HG02973 (cell line): ENCODE data around the gene ZCCHC2.

Source experiments
- ATAC-seq: cut with Tn5 transposase; IDR thresholded peaks from one replicate; pipeline ENCODE4 v1.9.1; 2021; ENCODE audit warnings: moderate library complexity; ENCODE audit not compliant: unreplicated experiment

Gene ZCCHC2

DNA sequence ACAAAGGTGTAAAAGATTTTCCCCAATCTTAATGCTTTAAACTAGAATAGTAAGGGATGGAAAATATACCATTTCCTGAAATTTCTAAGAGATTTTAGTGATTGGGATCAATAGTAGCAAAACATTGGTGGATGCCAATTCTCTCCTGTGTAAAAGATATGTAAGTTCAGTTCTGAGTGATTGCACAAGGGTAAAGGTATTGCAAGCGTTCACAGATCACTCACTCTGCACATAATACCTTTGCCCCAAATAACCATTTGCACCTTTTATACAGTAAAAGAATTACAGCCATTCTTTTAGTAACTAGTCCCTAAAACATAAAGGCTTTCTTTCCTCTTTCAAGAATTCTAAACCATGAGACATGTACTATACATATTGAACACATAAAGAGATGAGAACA lies 13.0 kb upstream of the ZCCHC2 start:
- ATAC-seq: no peak

DNA sequence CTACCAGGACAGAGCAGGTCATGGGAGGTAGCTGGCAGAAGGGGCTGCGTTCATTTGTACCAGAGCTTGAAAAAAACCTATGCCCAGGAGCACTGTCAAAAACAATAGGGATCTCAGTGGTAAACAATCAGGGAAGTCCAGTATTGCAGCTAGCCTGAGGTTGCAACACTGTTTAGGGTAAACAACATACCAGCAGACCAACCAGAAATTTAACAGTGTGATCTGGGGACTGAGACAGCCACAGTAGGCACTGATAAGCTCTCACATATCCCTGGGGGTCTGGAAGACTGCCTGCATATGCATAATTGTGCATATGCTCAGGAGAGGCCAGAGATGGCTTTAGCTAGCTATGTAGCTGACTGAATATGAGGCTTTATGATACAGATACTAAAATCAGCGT lies 12.0 kb upstream of the ZCCHC2 start:
- no peak for ATAC-seq

DNA sequence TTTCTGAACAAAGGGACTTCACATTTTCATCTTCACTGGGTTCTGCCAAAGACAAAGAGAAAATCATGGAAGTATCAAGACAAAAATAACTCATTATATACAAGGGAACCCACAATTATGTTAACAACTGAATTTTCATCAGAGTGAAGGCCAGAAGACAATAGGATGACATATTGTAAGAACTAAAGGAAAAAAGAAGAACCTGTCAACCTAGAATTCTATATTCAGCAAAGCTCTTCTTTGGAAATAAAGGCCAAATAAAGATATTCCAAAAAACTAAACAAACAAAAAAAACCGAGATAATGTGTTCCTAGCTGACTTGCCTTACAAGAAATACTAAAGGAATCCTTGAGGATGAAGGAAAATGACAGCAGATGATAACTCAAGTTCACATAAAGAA lies 10.3 kb upstream of the ZCCHC2 start:
- ATAC-seq: no peak

DNA sequence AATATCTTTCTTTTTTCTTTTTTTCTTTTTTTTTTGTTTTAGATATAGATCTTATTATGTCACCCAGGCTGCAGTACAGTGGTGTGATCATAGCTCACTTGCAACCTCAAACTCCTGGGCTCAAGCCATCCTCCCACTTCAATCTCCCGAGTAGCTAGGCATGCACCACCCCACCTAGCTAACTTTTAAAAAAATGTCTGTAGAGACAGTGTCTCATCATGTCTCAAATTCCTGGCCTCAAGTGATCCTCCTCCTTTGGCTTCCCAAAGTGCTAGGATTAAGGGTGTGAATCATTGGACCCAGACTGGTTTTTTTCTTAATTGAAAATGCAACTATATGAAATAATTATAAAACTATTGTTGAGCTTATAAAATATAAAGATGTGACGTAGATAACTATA lies 9.8 kb upstream of the ZCCHC2 start:
- no peak for ATAC-seq

DNA sequence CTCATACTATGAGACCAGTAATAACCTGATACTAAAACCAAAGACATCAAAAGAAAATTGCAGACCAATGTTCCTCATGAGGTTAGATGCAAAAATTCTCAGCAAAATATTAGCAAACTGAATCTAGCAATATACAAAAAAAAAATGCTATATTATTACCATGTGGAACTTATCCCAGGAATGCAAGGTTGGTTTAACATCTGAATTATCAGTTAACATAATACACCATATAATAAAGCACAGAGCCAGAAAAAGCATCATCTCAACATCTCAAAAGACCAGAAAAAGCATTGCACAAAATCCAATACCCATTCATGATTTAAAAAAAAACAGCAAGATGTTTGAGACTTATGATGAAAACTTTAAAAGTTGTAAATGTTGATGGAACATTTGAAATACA lies 8.3 kb upstream of the ZCCHC2 start:
- no peak for ATAC-seq

DNA sequence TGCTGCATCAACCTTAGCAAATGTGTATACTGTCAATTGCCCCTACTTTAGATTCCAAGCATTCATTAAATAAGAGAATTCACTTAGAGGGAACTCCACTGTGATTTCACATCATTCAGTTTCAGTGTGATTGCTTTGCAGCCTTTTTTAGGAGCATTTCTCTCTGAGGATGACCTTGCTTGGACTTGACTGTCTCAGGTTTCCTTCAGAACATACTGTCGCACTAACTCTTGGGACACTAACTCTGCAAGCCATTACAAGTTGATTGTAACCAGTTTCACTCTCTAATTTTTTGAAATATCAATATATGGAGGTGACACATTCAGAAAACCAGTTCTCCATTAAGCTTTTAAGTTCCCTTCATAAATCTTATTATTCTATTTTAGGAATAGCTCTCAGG lies 6.6 kb upstream of the ZCCHC2 start:
- no peak for ATAC-seq

DNA sequence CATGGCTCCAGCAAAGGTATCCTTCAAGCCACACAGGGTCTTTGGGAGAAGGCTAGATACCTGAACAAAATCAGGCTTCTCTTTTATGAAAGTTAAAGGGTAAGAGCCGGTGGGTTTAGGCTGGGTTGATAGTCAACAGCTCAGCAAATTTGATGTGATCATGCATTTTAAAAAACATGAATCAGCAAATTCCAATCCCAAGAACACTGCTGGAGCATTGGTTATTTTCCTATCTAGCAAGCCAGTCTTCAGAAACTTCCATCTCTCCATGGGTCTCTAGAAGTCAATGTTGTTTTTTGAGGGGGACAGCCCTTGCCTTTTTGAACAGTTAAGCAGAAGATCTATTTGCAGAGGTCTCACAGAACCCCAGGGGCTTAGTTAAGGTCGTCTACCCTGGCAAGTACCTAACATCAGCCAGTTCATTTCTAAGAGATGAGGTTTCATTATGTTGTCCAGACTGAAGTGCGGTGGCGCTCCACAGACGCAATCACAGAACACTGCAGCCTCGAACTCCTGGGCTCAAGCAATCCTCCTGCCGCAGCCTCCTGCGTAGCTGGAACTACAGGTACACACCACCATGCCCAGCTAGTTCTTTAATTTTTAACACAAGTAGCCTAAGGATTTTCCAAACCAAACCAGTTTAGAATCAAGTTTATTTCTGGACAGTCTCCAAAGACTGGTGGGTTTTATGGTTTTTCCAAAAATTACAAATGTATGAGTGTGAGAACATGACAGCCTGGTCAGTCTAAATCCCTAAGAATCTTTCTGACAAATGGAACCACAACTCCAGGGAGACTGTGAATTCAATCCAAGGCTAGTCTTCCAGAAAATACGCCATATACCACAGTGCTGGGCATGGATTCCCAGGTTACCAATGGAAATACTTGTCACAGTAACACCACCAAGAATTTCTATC lies 4.1 kb upstream of the ZCCHC2 start:
- ATAC-seq: no peak

DNA sequence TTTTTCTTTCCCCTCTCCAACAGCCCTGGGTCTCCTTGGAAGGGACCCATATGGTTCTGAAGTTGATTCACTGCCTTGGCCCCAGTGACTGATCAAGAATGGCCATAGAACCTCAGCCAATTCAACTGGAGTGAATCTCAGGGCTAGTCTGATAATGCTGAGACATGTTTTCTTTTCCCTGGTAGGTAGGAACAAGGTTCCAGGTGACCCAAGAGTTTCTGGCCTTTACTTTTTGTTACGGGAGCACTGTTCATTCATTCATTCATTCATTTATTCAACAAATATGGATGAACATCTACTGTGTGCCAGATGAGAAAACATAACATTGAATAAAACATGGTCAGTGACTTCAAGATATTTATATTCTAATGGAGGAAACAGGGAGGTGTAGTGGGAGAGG lies 3.1 kb upstream of the ZCCHC2 start:
- ATAC-seq: no peak

DNA sequence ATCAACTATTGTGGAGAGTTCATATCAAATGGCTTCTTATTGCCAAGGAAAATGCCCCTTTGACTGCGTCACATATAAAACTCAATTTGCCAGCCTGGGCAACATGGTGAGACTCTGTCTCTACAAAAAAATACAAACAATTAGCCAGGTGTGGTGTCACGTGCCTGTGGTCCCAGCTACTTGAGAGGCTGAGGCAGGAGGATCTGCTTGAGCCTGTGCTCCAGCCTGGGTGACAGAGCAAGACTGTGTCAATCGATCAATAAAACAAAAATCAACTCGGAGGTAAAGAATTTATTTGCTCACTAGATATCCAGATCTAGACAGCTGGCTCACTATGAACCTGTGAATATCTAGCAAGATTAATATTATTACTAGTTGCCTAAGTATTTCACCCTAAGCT lies 1.7 kb upstream of the ZCCHC2 start:
- no peak for ATAC-seq

DNA sequence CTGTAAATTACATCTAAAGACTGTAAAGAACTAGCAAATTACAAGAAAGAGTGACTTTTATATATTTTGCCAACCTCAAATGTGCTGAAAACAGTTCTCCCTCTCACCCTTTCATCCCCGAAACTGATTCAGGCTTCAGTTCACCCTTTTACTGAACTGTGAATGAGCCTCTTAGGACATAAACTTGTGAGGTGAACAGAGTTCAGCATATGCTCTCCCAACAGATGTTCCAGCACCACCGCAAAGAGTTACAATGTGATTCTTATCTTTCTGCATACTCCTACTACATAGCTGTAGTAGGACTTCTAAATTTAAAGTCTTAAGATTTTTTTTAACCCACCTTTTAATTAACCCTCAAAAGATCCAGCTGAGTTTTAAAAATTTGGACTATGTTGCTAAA lies 1.2 kb upstream of the ZCCHC2 start:
- no peak for ATAC-seq

DNA sequence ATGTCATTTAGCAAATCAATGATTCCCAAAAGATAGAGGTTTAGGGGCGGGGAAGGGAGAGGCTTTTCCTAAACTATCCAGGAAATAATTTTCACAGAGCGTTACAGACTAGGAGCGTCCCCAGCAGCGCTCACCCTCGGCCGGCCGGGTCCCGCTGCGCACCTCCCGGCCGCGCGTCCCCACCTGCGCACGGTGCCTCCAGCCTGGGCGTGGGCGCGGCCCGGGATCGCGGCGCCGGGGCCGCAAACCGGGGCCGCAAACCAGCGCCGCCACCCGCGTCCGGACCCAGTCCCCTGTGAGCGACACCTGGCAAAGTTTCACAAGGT lies 684 bp upstream of the ZCCHC2 start:
- ATAC-seq: peak; percentile 6

DNA sequence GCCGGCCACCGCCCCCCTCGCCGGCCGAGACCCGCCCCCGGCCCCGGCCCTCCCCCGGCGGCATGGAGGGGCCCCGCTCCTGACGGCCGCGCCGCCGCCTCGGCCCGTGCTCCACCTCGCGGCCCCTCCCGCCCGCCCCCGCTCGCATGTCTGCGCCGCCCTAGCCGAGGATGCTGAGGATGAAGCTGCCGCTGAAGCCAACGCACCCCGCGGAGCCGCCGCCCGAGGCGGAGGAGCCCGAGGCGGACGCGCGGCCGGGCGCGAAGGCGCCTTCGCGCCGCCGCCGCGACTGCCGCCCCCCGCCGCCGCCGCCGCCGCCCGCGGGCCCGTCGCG lies 397 bp downstream of the ZCCHC2 start:
- no peak for ATAC-seq

DNA sequence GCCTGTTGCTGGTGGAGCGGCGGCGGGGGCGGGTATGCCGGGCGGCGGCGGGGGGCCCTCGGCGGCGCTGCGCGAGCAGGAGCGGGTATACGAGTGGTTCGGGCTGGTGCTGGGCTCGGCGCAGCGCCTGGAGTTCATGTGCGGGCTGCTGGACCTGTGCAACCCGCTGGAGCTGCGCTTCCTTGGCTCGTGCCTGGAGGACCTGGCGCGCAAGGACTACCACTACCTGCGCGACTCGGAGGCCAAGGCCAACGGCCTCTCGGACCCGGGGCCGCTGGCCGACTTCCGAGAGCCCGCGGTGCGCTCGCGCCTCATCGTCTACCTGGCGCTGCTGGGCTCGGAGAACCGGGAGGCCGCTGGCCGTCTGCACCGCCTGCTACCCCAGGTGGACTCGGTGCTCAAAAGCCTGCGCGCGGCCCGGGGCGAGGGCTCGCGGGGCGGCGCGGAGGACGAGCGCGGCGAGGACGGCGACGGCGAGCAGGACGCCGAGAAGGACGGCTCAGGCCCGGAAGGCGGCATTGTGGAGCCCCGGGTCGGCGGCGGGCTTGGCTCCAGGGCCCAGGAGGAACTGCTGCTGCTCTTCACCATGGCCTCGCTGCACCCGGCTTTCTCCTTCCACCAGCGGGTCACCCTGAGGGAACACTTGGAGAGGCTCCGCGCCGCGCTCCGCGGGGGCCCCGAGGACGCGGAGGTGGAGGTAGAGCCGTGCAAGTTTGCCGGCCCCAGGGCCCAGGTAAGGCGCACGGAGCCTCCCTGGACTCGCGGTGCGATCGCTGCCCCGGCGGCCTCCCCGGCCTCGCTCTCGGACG lies 1.0 kb downstream of the ZCCHC2 start:
- ATAC-seq: no peak

DNA sequence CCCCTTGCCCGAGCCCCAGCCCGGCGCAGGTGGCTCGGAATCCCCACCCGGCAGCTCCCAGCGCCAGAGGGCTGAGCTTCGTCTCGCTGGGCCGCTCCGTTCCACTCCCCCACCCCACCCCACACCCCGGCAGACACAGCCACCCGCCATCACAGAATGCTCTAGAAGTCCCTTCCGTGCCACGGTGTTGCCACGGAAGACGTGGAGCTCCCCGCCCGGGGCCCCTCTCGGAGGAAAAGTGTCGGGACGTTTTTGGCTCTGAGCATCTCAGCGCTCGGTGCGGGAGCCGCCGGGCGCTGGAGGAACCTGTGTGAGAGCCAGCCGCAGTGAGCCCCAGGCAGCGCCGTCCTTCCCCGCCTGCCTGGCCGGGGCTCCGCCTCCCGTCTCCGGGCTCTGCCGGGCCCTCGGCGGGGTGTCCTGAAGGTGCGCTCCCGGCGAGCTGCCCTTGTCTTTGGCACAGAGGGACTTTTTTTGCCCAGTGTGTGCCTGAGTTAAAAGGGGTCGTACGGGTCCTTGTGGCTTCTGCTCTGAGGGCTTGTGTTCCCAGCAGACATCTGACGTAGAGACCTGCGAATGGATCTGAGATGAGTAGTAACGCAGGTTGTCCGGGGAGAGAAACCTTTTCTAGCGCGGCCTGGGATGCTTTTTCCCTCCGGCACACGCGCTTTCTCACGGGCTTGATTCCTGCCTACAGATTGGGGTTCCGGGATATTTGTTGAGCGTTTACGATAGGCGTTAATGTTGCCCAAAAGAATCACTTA lies 1.8 kb downstream of the ZCCHC2 start:
- no peak for ATAC-seq

DNA sequence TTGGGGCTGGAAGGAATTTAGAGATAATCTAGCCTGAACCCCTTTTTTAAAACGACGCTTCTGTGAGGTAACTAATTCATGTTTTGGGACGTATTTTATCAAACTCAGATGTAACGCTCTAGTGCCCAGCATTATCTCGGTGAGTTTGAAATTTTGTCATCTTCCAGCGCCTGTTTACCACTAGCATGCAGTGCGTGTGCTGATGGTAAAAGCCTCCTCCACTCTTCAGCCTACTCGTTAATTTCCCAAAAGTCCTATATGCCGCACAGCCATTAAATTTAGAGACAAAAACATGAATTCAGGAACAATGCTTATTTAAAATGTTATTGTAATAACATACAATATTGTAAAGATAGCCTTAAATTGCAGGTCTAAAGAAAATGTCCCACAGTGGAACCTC lies 2.8 kb downstream of the ZCCHC2 start:
- ATAC-seq: no peak

DNA sequence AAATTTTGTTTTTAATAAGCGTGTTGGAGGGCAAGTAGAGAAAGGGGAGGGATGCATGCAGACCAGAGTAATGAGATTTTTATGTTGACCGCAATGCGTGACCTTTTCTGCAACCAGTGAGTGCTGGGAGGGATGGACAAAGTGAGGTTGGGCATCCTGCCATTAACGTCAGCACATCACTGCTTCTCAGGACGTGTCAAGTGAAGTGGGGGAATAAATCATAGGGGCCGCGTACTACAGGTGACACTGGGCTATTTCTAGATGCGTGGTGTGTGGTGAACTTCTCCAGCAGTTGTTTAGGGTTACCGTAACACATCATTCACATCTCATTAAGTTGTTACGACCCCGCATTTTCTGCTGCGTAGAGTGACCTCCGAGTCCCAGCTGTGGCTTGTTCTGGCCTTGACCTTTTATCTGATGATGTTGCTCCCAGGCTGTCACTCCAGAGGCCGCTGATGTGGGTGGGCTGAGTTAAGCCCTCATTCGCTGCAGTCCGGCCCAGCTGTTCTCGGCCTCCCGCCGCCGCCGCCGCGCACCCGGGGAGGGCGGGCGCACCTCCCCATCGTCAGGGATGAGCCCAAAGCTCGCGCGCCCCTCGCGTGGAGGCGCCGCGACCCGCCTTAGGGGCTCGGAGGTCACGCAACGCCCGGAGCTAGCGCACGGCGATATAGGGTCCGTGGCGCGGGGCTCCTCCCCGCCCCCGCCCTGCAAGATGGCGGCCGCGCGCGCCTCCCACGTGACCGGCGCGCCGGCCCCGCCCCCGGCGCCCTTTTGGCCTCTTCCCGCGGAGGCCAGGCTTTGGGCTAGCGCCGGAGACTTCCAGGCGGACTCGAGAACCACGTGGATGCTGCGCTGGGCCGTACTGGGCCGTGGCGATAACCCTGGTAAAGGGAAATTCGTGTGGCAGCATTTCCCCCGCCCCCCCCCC lies 3.5 kb downstream of the ZCCHC2 start:
- peak; percentile 11 for ATAC-seq

DNA sequence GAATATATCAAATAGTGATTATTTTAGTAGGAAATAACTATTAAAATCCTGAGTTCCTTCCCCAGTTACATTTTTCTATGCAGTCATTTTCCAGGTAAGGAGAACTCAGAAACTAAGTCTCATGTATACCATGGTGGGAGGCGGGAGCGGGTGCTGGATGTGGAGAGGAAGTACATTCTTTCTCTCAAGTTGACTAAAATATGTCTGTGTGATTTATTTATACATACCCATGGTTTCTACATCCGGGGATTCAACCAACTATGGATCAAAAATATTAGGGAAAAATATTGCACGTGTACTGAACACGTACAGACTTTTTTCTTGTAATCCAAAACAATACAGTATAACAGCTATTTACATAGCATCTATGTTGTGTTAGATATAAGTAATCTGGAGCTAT lies 6.8 kb downstream of the ZCCHC2 start:
- ATAC-seq: no peak

DNA sequence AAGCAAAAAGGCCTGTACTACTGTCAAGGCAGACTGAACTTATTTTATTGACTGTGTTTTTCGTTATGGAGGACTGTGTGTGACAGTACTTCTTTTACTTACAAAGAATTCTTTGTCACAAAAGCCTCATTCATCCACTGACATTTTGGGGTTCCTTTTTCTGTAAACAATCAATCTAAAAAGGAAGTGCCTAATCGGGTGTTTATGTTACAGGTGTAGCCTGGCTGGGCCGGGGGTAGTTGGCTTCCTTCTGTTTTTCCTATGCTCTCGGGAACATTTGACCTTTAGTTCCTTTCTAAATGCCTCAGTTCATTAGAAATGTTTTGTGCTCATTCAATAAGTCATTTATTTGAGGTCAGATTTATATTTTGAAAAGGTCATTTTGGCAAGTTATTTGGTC lies 8.3 kb downstream of the ZCCHC2 start:
- no peak for ATAC-seq

DNA sequence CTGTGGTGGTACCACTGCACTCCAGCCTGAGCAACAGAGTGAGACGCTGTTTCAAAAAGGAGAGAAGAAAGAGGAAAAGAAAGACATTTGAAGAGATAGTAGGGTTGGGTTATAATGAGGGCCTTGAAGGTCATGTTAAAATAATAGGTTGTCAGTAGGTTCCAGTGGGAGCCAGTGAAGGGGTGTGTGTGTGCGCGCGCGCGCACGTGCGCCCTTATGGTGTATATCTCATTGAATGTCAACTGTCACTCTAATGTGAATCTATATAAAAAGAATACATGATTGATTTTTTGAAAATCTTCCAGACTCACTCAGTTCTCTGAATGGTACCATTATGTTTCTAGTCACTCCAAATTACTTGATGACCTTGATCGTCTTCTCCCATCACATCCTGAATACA lies 9.1 kb downstream of the ZCCHC2 start:
- no peak for ATAC-seq

DNA sequence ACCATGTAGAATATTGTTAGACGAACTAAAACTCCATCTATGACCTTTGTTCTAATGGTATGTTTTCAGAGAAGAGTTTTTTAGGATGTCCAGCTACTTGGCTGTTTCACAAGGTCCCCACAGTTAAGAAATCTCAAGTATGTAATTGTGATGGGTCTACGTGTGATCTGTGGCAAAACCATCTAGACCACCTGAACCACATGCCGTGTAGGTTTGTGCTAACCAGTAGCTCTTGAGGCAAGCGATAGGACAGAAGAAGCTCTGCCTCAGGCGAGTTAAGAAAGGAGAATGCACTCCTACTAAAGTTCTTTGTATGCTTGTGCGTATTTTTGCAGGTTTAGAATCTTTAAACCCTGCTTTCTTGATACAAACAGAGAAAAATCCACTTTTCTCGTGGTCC lies 13.2 kb downstream of the ZCCHC2 start:
- ATAC-seq: no peak
